ENCODE results near the gene CHRNA4.

CHRNA4 gene

DNA sequence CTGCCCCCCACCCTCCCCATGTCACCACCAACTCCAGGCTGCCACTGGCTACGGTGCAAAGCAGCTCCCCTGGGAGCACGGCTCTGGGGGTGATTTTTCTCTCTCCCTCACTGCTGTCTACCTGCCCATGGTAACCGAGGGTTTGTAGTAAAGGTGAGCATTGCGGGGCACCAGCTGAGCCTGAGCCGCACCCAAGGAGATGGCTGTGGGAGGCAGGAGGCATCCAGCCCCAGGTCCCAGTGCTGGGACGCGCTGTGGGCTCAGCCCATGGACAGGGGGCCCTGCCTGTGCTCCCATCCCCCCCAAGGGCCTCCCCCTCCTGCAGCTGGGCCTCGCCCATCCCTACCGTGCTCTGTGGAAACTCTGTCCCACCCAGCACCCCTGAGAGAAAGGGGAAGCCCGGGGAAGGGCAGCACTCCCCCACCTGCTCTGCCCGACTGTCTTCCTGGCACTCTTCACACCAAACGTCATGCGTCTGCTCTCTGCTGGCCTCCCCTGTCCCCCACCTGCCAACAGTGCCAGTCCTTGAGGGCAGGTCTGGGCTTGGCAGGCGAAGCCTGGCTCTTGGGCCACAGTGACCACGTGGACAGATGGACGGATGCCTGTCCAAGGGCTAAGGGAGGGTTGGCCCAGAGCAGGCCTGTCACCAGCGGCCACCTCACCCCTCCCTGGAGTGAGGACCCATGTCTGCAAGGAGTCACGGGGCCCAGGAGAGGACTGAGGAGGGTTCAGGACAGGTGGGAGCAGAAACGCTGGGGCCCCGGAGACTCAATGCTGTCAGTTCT, 3.8 kb upstream of the CHRNA4 start:
- no peak overlapping the region for H3K27ac ChIP-seq
- no peak for TF ChIP-seq ZFX (IDR thresholded peaks at IDR 0.05)
- TF ChIP-seq, protein P1, sequence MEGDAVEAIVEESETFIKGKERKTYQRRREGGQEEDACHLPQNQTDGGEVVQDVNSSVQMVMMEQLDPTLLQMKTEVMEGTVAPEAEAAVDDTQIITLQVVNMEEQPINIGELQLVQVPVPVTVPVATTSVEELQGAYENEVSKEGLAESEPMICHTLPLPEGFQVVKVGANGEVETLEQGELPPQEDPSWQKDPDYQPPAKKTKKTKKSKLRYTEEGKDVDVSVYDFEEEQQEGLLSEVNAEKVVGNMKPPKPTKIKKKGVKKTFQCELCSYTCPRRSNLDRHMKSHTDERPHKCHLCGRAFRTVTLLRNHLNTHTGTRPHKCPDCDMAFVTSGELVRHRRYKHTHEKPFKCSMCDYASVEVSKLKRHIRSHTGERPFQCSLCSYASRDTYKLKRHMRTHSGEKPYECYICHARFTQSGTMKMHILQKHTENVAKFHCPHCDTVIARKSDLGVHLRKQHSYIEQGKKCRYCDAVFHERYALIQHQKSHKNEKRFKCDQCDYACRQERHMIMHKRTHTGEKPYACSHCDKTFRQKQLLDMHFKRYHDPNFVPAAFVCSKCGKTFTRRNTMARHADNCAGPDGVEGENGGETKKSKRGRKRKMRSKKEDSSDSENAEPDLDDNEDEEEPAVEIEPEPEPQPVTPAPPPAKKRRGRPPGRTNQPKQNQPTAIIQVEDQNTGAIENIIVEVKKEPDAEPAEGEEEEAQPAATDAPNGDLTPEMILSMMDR (conservative IDR thresholded peaks at IDR 0.05) = no peak

DNA sequence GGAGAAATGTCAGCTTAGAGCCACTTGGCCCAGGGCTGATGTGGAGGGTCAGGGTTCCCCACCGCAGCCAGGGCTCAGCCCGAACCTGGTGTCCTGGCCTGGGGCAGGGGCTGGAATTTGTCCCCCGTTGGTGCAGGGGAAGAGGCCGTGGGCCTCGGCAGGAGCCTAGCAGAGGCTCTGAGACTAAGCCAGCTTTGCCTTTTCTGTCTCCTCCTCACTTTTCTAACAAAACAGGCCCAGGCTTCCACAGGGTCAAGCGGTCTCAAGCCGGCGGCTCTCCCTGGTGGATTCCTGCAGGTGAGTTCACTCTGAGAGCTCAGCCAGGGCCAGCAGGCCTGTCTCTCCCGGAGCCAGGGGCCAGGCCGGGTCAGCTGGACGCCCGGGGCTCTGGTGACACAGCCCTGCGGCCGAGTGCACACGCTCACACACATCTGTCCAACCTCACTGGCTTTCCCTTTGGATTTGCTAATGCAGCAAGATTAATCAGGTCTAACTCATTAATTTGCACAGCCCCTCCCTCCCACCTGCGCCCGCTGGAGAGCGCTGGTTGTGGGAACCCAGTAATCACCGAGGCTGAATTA, 2.9 kb upstream of the CHRNA4 start:
- H3K27ac ChIP-seq = no peak overlapping the region
- TF ChIP-seq, protein P1 (conservative IDR thresholded peaks at IDR 0.05) = no peak
- TF ChIP-seq ZFX (IDR thresholded peaks at IDR 0.05) = no peak

DNA sequence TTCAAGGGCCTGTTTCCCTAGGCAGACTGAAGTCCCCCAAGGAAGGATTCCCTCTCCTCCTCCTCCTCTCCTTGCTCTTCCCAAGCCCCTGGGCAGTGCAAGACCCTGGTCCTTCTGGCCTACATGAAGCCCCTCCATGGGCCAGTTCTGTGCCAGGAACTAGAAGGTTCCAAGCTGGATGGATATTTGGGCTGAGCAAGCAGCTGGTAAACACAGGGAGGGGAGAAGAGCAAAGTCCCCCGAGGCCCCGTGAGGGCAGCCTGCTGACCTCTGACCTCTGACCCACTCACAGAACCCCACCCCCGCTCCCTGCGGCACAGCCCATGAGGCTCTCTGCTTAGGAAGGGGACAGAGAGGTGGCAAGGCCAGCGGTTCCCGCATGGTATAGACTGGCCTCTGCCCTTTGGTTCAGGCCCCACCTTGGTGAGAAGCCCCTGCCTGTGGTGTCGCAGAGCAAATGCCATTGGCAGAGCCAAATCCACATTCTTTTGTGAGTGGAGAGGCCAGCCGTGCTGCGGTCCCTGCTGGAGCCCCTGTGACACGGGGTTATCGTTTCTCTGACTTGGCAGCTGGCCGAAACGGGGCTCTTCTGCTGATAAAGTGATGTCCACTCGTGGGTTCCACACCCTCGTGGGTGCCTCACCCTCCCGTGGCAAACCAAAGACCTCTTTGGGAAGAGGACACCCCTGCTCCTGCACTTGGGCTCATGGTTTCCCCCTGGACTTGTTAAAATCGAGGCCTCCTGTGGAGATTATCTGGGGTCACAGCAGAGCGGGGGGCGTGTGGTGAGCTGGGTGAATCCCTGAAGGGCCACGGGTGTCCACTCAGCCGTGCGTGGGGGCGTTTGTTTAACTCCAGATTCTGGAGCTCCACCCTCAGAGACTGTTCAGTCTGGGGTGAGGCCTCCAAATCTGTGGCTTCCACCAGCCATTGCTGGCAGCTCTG, 2.1 kb upstream of the CHRNA4 start:
- no peak for TF ChIP-seq ZFX (IDR thresholded peaks at IDR 0.05)
- TF ChIP-seq, protein P1 (conservative IDR thresholded peaks at IDR 0.05) = no peak
- no peak overlapping the region for H3K27ac ChIP-seq

DNA sequence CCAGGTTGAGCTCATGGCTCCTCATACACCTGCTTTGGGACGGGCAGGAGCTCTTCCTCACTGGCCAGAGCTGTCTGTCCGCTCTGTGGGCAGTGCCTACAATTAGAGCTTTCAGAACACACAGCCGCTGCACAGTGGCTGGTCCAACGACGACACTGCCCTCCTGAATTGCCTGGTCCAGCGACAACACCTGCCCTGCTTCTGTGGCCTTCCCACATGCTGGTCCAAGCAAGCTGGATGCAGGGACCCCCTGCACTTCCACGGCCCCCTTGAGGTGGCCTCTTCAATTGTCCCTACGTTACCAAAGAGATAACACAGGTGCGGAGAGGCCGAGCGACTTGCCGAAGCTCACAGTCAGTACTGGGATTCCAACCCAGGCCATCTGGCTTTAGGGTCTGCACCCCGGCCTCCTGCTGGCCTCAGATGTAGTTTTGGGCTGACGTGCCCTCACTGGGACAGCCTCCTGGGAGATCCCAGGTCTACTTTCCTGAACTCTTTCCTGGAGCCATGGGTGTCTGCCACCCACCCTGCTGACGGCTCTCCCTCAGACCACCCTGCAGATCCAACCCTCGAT, 1.4 kb upstream of the CHRNA4 start:
- TF ChIP-seq ZFX (IDR thresholded peaks at IDR 0.05) = no peak
- TF ChIP-seq, protein P1 (conservative IDR thresholded peaks at IDR 0.05) = no peak
- no peak overlapping the region for H3K27ac ChIP-seq

DNA sequence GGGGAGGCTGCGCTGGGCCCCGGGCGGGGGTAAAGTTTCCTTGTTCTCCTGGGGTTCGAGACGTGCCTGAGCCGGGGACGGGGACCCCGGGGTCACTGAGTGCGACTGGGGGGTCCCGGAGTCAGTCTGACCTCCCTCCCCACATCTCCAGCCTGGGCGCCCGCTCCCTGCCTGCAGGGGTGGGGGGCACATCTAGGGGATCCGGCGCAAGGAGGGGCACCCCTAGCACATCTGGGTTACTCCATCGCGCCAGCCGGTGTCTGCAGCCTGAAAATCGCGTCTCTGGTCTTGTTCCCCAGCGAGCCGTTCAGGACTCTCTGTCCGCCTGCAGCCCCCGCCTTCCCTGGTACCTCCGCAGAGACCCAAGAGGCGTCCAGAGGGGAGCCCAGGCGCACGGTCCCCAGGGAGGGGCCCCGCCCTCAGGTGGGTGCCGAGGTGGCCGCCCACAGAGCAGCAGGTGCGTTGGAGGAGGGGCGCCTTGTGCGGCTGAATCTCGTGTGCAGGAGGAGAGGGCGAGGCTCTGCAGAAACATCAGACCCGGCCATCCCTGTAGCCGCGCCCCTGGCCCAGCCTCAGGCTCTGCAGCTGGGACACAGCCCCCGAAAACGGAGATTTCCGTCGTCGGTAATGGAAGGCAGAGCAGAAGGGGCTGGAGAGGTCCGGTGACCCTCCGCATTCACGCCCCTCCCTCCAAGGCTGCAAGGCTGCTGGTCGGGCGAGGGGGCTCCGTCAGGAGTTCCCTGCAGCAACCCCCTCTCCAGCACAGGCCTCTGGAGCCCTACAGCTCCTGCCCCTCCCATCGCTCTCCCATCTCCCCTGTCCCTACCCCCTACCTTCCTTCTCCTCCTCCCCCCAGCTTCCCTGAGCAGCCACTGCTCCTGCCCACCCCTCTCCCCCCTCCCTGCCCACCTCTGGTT, 628 bp upstream of the CHRNA4 start:
- TF ChIP-seq, protein P1 (conservative IDR thresholded peaks at IDR 0.05) = no peak
- no peak for TF ChIP-seq ZFX (IDR thresholded peaks at IDR 0.05)
- no peak overlapping the region for H3K27ac ChIP-seq

All from C4-2B (cell line).